Neural cell (in vitro differentiated cells): ENCODE data around the gene MDM4. TPM values are rescaled to one million over a fixed set of nuclear protein-coding genes. Genes with fewer than 3 reads are reported as not detected.

Experiments
- H2AFZ ChIP-seq: fragments of 200-600, 300-800 bp; sonication (generic), shearing (Covaris generic); 2 replicates; pipeline ENCODE4 v1.6.0; 2014; ENCODE audit warnings: low read depth, mild to moderate bottlenecking, antibody characterized with exemption, low read length, moderate library complexity
- H3F3A ChIP-seq: fragments of 200-600 bp; shearing (Covaris generic); 2 replicates; pipeline ENCODE4 v1.6.1; 2016; ENCODE audit warnings: mild to moderate bottlenecking, moderate library complexity, mixed read lengths, antibody characterized with exemption, low read length; ENCODE audit not compliant: insufficient read depth, poor library complexity, severe bottlenecking
- H3K27ac ChIP-seq: fragments of 200-600, 300-800 bp; sonication (generic), shearing (Covaris generic); 2 replicates; pipeline ENCODE4 v1.5.1; 2014; ENCODE audit warnings: mild to moderate bottlenecking, low read length, moderate library complexity
- H3K27me3 ChIP-seq: fragments of 300-800, 200-600 bp; sonication (generic), shearing (Covaris generic); 2 replicates; pipeline ENCODE4 v1.6.0; 2014; ENCODE audit warnings: mild to moderate bottlenecking, low read depth, low read length, moderate library complexity; ENCODE audit not compliant: insufficient read depth
- H3K36me3 ChIP-seq: fragments of 300-800, 200-600 bp; sonication (generic), shearing (Covaris generic); 2 replicates; pipeline ENCODE4 v1.5.1; 2014; ENCODE audit warnings: mild to moderate bottlenecking, antibody characterized with exemption, low read length, moderate library complexity; ENCODE audit not compliant: insufficient read depth
- H3K4me2 ChIP-seq: fragments of 300-800, 200-600 bp; sonication (generic), shearing (Covaris generic); 2 replicates; pipeline ENCODE4 v1.6.0; 2014; ENCODE audit warnings: mild to moderate bottlenecking, low read length
- H3K4me3 ChIP-seq: fragments of 300-800, 200-600 bp; sonication (generic), shearing (Covaris generic); 2 replicates; pipeline ENCODE4 v1.5.1; 2014; ENCODE audit warnings: mild to moderate bottlenecking, low read length, moderate library complexity
- H3K79me2 ChIP-seq: fragments of 200-600 bp; shearing (Covaris generic); replicated peaks from 2 replicates; pipeline ENCODE4 v1.6.0; 2014; ENCODE audit warnings: mild to moderate bottlenecking, low read length, moderate library complexity; ENCODE audit not compliant: insufficient read depth
- H3K9ac ChIP-seq: fragments of 300-800, 200-600 bp; sonication (generic), shearing (Covaris generic); 2 replicates; pipeline ENCODE4 v1.6.1; 2016; ENCODE audit warnings: mild to moderate bottlenecking, low read length, mixed read lengths
- H3K9me2 ChIP-seq: fragments of 200-600 bp; shearing (Covaris generic); 2 replicates; pipeline ENCODE4 v1.6.1; 2016; ENCODE audit warnings: mild to moderate bottlenecking, low read length, mixed read lengths; ENCODE audit not compliant: insufficient read depth
- H3K9me3 ChIP-seq: fragments of 200-600, 300-800 bp; sonication (generic), shearing (Covaris generic); 2 replicates; pipeline ENCODE4 v1.6.1; 2016; ENCODE audit warnings: mild to moderate bottlenecking, mixed run types, low read length, moderate library complexity, mixed read lengths
- H4K20me1 ChIP-seq: fragments of 200-600 bp; shearing (Covaris generic); 2 replicates; pipeline ENCODE4 v1.6.1; 2016; ENCODE audit warnings: mild to moderate bottlenecking, mixed run types; ENCODE audit not compliant: insufficient read depth
- EP300 ChIP-seq: fragments of 450-650 bp; conservative IDR thresholded peaks from 2 replicates; pipeline ENCODE4 v1.6.1; 2014; ENCODE audit warnings: antibody characterized with exemption, mild to moderate bottlenecking, moderate library complexity; ENCODE audit not compliant: poor library complexity, severe bottlenecking
- EZH2 ChIP-seq: fragments of 200-600, 300-800 bp; shearing (Covaris generic), sonication (generic); IDR thresholded peaks from 2 replicates; pipeline ENCODE4 v1.6.1; 2014; ENCODE audit warnings: antibody characterized with exemption, low read length, borderline replicate concordance, mild to moderate bottlenecking; ENCODE audit not compliant: insufficient read depth, poor library complexity, severe bottlenecking
- MXI1 ChIP-seq: fragments of 450-650 bp; conservative IDR thresholded peaks from 2 replicates; pipeline ENCODE4 v1.6.1; 2014; ENCODE audit warnings: antibody characterized with exemption, mild to moderate bottlenecking; ENCODE audit not compliant: poor library complexity, severe bottlenecking
- POLR2AphosphoS5 ChIP-seq: IDR thresholded peaks from 2 replicates; pipeline ENCODE4 v1.6.1; 2012
- RAD21 ChIP-seq: fragments of 450-650 bp; conservative IDR thresholded peaks from 2 replicates; pipeline ENCODE4 v1.6.1; 2014; ENCODE audit warnings: antibody characterized with exemption, mild to moderate bottlenecking, moderate library complexity
- SMC3 ChIP-seq: fragments of 450-650 bp; conservative IDR thresholded peaks from 2 replicates; pipeline ENCODE4 v1.6.1; 2014; ENCODE audit warnings: antibody characterized with exemption, mild to moderate bottlenecking, moderate library complexity; ENCODE audit not compliant: poor library complexity
- TAF1 ChIP-seq: IDR thresholded peaks from 2 replicates; pipeline ENCODE4 v1.6.1; 2012; ENCODE audit warnings: low read depth
- polyA plus RNA-seq: library from polyadenylated mRNA; depleted of rRNA; stranded (reverse); fragments of >200 nt; gene quantifications from 2 replicates; pipeline ENCODE4 v1.2.3, GENCODE V29; 2014
- TF ChIP-seq, protein P1 (sequence below): IDR thresholded peaks from 2 replicates; pipeline ENCODE4 v1.6.1; 2012; ENCODE audit warnings: borderline replicate concordance
- TF ChIP-seq, protein P2 (sequence below): fragments of 450-650 bp; IDR thresholded peaks from 2 replicates; pipeline ENCODE4 v1.5.1; 2014; ENCODE audit warnings: antibody characterized with exemption, mild to moderate bottlenecking, moderate library complexity; ENCODE audit not compliant: poor library complexity, severe bottlenecking

Gene MDM4
- polyA plus RNA-seq, 1 donor from 2014 or later: 36.8 TPM

DNA sequence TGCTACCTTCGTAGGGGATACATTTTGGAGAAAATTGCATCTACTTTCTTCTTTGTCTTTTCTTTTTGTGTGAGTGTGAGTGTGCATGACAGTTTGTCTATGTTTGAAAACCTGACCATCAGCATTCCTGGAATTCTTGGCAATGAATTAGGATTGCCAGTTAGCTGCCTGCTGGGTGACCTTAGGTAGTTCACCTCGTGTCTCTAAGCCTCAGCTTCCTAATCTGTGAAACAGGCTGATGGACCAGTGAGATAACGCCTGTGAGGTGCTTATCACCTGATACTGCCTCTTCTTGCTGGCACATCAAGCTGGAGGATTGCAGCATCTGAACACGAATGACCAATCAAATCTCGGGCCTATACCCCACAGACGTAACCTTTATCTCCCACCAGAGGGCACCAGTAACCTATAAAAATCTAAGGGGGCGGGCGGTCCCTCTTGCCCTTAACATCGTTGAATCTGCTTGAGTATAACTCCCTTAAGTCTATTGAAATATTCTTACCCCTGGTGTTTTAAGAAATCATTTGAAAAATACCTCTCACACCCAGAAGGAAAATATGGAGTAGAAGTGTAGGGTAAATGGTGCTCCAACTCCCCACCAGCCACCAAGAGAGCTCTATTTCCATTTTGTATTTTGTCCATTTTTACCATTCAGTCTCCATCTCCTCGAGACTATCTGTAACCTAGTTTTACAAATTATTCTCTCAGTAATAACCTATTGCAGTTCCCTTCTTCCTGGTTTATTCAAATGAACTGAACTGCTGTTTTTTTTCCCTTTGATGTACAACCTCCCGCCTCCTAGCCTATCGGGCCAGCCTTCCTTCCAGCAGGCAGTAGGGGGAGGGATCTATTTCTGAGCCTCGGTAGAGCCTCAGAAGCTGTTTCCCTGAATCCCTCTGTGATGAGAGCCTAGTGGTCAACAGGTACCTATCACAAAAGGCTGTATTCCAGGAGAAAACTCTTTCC lies 49.7 kb downstream of the MDM4 start:
- Histone ChIP-seq H3K79me2 (no peaks in the 10 kb centered on the region), H4K20me1 (no peaks in the 10 kb centered on the region), H3K9me2 (no peaks in the 10 kb centered on the region), H2AFZ (no peak overlapping the region), H3K27me3 (no peaks in the 10 kb centered on the region), H3K9me3 (no peaks in the 10 kb centered on the region), H3K9ac (peak overlapping the region; percentile 18), H3F3A (peaks cover 5% of the 10 kb centered on the region), H3K27ac (peak overlapping the region; percentile 3), H3K4me2 (no peak overlapping the region), H3K36me3 (no peaks in the 10 kb centered on the region), H3K4me3 (no peak overlapping the region)
- TF ChIP-seq EZH2: no peak
- no peak for TF ChIP-seq MXI1
- no peak for TF ChIP-seq EP300
- TF ChIP-seq RAD21: peak; percentile 97
- TF ChIP-seq, protein P1, sequence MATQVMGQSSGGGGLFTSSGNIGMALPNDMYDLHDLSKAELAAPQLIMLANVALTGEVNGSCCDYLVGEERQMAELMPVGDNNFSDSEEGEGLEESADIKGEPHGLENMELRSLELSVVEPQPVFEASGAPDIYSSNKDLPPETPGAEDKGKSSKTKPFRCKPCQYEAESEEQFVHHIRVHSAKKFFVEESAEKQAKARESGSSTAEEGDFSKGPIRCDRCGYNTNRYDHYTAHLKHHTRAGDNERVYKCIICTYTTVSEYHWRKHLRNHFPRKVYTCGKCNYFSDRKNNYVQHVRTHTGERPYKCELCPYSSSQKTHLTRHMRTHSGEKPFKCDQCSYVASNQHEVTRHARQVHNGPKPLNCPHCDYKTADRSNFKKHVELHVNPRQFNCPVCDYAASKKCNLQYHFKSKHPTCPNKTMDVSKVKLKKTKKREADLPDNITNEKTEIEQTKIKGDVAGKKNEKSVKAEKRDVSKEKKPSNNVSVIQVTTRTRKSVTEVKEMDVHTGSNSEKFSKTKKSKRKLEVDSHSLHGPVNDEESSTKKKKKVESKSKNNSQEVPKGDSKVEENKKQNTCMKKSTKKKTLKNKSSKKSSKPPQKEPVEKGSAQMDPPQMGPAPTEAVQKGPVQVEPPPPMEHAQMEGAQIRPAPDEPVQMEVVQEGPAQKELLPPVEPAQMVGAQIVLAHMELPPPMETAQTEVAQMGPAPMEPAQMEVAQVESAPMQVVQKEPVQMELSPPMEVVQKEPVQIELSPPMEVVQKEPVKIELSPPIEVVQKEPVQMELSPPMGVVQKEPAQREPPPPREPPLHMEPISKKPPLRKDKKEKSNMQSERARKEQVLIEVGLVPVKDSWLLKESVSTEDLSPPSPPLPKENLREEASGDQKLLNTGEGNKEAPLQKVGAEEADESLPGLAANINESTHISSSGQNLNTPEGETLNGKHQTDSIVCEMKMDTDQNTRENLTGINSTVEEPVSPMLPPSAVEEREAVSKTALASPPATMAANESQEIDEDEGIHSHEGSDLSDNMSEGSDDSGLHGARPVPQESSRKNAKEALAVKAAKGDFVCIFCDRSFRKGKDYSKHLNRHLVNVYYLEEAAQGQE: no peak
- TF ChIP-seq TAF1: no peak
- TF ChIP-seq SMC3: peak; percentile 100
- TF ChIP-seq POLR2AphosphoS5: no peak
- TF ChIP-seq, protein P2, sequence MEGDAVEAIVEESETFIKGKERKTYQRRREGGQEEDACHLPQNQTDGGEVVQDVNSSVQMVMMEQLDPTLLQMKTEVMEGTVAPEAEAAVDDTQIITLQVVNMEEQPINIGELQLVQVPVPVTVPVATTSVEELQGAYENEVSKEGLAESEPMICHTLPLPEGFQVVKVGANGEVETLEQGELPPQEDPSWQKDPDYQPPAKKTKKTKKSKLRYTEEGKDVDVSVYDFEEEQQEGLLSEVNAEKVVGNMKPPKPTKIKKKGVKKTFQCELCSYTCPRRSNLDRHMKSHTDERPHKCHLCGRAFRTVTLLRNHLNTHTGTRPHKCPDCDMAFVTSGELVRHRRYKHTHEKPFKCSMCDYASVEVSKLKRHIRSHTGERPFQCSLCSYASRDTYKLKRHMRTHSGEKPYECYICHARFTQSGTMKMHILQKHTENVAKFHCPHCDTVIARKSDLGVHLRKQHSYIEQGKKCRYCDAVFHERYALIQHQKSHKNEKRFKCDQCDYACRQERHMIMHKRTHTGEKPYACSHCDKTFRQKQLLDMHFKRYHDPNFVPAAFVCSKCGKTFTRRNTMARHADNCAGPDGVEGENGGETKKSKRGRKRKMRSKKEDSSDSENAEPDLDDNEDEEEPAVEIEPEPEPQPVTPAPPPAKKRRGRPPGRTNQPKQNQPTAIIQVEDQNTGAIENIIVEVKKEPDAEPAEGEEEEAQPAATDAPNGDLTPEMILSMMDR: peak; percentile 96

DNA sequence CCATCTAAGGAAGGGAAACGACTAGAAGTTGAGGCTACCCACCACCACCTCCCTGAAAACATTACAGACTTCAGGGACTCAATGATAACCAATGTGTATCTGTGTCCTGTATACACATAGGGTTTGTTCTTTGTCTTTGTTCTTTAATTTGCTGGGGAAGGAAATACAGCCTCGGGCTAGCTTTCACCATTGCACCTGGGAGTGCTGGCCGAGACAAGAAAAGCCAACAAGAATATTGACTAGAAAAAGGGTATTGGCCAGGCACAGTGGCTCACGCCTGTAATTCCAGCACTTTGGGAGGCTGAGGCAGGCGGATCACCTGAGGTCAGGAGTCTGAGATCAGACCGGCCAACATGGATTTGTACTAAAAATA lies 50.4 kb downstream of the MDM4 start:
- Histone ChIP-seq H3K9ac (peak overlapping the region; percentile 18), H3K9me3 (no peaks in the 10 kb centered on the region), H3F3A (peaks cover 5% of the 10 kb centered on the region), H4K20me1 (no peaks in the 10 kb centered on the region), H3K79me2 (no peaks in the 10 kb centered on the region), H3K9me2 (no peaks in the 10 kb centered on the region), H2AFZ (no peak overlapping the region), H3K4me3 (no peak overlapping the region), H3K4me2 (no peak overlapping the region), H3K27me3 (no peaks in the 10 kb centered on the region), H3K27ac (peak overlapping the region; percentile 3), H3K36me3 (no peaks in the 10 kb centered on the region)
- TF ChIP-seq SMC3: no peak
- no peak for TF ChIP-seq POLR2AphosphoS5
- TF ChIP-seq, protein P2: no peak
- no peak for TF ChIP-seq MXI1
- TF ChIP-seq EP300: no peak
- no peak for TF ChIP-seq EZH2
- no peak for TF ChIP-seq TAF1
- no peak for TF ChIP-seq RAD21
- TF ChIP-seq, protein P1: no peak
